Activated CD8-positive, alpha-beta memory T cell treated with anti-CD3 and anti-CD28 coated beads, Interleukin-2, amount 10 ng/mL, durations not matched to agents 7 days and 5 days (primary cell): ENCODE measurements around the gene SERPINA9. TPM values are rescaled to one million over a fixed set of nuclear protein-coding genes. Genes with fewer than 3 reads are reported as not detected.

Source experiments
- ATAC-seq: fragments of 150-1000 bp; cut with Tn5 transposase; one replicate; pipeline ENCODE4 v1.10.0; 2021; ENCODE audit warnings: moderate library complexity
- CTCF ChIA-PET: fragments of 350-600 bp; sonication (Branson Sonifier 250); formaldehyde crosslinking; loops from one replicate; lab custom pipeline; 2021; ENCODE audit warnings: antibody characterized with exemption; lab: Charles Lee
- DNase-seq: peaks from one replicate; pipeline ENCODE4 v3.0.0-alpha.2; 2020
- H3K27ac Mint-ChIP-seq: one replicate; pipeline ENCODE4 v1.8.0; 2021; ENCODE audit warnings: mild to moderate bottlenecking, mixed read lengths
- H3K27me3 Mint-ChIP-seq: one replicate; pipeline ENCODE4 v1.8.0; 2021; ENCODE audit warnings: mixed read lengths
- H3K36me3 Mint-ChIP-seq: one replicate; pipeline ENCODE4 v1.8.0; 2021; ENCODE audit warnings: mild to moderate bottlenecking, mixed read lengths
- H3K4me1 Mint-ChIP-seq: one replicate; pipeline ENCODE4 v1.8.0; 2021; ENCODE audit warnings: mixed read lengths
- H3K4me3 Mint-ChIP-seq: one replicate; pipeline ENCODE4 v1.8.0; 2021; ENCODE audit warnings: mild to moderate bottlenecking, moderate library complexity, mixed read lengths
- H3K9me3 Mint-ChIP-seq: one replicate; pipeline ENCODE4 v1.8.0; 2022; ENCODE audit warnings: low read depth, mixed read lengths
- total RNA-seq, 2 experiments: library from RNA; stranded (reverse); gene quantifications; one replicate each; pipeline ENCODE4 v1.2.3, GENCODE V29; 2021

SERPINA9 gene
- total RNA-seq, 2 experiments from 2014 or later = not detected

- Mint-ChIP-seq H3K27me3 (peaks cover 23% of the 10 kb centered on the region), H3K4me3 (no peak overlapping the region), H3K27ac (no peak overlapping the region), H3K9me3 (no peaks in the 10 kb centered on the region), H3K36me3 (peaks cover 1% of the 10 kb centered on the region), H3K4me1 (no peaks in the 10 kb centered on the region)
- no peak for ATAC-seq
- CTCF ChIA-PET = interaction anchor here (1.2 kb wide), 1 partner anchor 16 kb away, joined by 5 read pairs; no protein-coding TSS in a partner anchor
- DNase-seq = no peak
Measured at GRCh38 chr14:94449930-94450329, 26.1 kb downstream of the SERPINA9 start.

DNA sequence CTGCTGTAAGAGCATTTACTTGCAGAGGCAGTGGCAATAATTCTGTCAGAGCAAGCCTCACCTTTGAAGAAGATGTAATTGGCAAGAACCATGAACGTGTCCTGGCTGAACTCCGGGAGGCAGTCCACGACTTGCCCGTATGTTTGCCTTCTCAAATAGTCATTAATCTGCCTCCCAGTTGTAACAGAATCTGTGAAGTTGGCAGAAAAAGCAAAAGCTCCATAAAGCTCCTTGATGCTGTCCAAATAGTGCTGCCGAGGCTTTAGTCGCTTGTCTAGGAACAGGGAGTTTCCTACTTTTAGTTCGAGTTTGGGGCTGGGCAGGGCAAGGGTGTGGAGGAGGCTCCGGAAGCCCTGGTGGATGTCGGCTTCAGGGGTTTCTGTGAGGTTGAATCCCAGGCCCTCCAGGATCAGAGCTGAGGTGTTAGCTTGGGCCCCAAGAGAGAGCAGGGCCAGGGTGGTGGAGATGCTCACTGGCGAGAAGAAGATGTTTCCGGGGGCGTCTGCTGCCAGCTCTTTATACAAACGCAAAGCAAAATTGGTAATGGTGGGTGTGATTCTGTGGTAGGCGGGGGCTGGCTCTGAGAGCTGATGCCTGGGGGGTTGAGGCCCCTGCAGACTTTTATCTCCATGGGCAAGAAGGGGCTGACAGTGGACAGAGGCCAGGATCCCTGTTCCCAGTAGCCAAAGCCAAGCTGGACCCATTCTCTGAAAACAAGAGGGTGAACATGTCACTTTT, 27.8 kb downstream of the SERPINA9 start:
- no peak for DNase-seq
- no peaks in the 10 kb centered on the region for H3K4me1 Mint-ChIP-seq
- CTCF ChIA-PET = no interaction called here
- no peak overlapping the region for H3K27ac Mint-ChIP-seq
- no peaks in the 10 kb centered on the region for H3K9me3 Mint-ChIP-seq
- peaks cover 17% of the 10 kb centered on the region for H3K27me3 Mint-ChIP-seq
- no peak for ATAC-seq
- H3K4me3 Mint-ChIP-seq = no peak overlapping the region
- H3K36me3 Mint-ChIP-seq = no peaks in the 10 kb centered on the region

- Mint-ChIP-seq H3K4me3 (no peak overlapping the region), H3K4me1 (no peaks in the 10 kb centered on the region), H3K36me3 (no peaks in the 10 kb centered on the region), H3K27me3 (peaks cover 14% of the 10 kb centered on the region), H3K9me3 (no peaks in the 10 kb centered on the region), H3K27ac (no peak overlapping the region)
- ATAC-seq (no peak), DNase-seq (no peak)
- CTCF ChIA-PET = interaction anchor here (1.0 kb wide), 1 partner anchor 39 kb away, joined by 3 read pairs; no protein-coding TSS in a partner anchor
Measured at GRCh38 chr14:94447206-94447605, 28.8 kb downstream of the SERPINA9 start.

GRCh38 chr14:94446126-94446525, 29.9 kb downstream of the SERPINA9 start:
- H3K4me1 Mint-ChIP-seq = no peaks in the 10 kb centered on the region
- peaks cover 8% of the 10 kb centered on the region for H3K27me3 Mint-ChIP-seq
- H3K36me3 Mint-ChIP-seq = no peaks in the 10 kb centered on the region
- no peak for ATAC-seq
- H3K27ac Mint-ChIP-seq = no peak overlapping the region
- CTCF ChIA-PET = interaction anchor here (1.8 kb wide), 1 partner anchor 40 kb away, joined by 9 read pairs; no protein-coding TSS in a partner anchor
- H3K9me3 Mint-ChIP-seq = no peaks in the 10 kb centered on the region
- DNase-seq = no peak
- no peak overlapping the region for H3K4me3 Mint-ChIP-seq

DNA sequence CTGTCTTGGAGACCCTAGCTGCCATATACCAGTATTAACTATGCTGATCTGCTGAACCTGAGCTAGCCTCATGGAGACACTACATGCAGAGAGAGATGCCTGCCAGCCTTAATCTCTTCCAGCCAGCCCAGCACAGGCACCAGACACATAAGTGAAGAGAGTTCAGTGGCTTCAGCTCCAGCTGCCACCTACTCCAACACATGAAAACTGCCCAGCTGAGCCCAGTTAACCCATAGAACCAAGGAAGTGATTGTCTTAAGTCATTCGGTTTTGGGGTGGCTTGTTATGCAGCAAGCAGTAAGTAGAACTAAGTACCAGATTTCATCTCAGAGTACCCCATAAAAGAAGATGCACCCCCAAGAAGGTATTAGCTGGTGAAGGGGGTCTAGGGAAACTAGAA, 31.0 kb downstream of the SERPINA9 start:
- no peaks in the 10 kb centered on the region for H3K9me3 Mint-ChIP-seq
- no peaks in the 10 kb centered on the region for H3K4me1 Mint-ChIP-seq
- ATAC-seq = no peak
- H3K36me3 Mint-ChIP-seq = no peaks in the 10 kb centered on the region
- no peak for DNase-seq
- no peaks in the 10 kb centered on the region for H3K27me3 Mint-ChIP-seq
- CTCF ChIA-PET = interaction anchor here (1.8 kb wide), 1 partner anchor 41 kb away, joined by 9 read pairs; no protein-coding TSS in a partner anchor
- H3K27ac Mint-ChIP-seq = no peak overlapping the region
- no peak overlapping the region for H3K4me3 Mint-ChIP-seq

- Mint-ChIP-seq H3K27ac (no peak overlapping the region), H3K36me3 (no peaks in the 10 kb centered on the region), H3K4me1 (no peaks in the 10 kb centered on the region), H3K4me3 (no peak overlapping the region), H3K27me3 (no peaks in the 10 kb centered on the region), H3K9me3 (no peaks in the 10 kb centered on the region)
- CTCF ChIA-PET = no interaction called here
- ATAC-seq = no peak
- DNase-seq = no peak
Measured at GRCh38 chr14:94441531-94442205, 34.3 kb downstream of the SERPINA9 start.

DNA sequence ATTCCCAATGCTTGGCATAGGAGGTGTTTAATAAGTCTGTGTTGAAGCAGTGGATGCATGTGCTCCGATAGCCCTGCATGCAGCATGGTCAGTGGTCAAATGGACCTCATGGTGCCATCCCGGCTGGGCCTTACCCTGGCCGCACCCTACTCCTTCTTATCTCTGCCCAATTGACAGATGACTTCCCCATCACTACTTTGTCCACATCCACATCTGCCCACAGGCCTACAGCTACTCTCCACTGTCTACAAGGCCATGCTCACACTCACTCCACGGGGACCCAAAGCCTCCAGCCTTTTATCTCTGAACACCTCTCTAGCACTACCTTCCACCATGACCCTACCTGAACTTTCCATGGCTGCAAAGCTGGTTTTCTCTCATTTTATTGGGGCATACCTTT, 34.9 kb downstream of the SERPINA9 start:
- no peak overlapping the region for H3K27ac Mint-ChIP-seq
- no peaks in the 10 kb centered on the region for H3K27me3 Mint-ChIP-seq
- CTCF ChIA-PET = no interaction called here
- DNase-seq (no peak), ATAC-seq (no peak)
- H3K4me3 Mint-ChIP-seq = no peak overlapping the region
- no peaks in the 10 kb centered on the region for H3K9me3 Mint-ChIP-seq
- no peaks in the 10 kb centered on the region for H3K4me1 Mint-ChIP-seq
- H3K36me3 Mint-ChIP-seq = no peaks in the 10 kb centered on the region

DNA sequence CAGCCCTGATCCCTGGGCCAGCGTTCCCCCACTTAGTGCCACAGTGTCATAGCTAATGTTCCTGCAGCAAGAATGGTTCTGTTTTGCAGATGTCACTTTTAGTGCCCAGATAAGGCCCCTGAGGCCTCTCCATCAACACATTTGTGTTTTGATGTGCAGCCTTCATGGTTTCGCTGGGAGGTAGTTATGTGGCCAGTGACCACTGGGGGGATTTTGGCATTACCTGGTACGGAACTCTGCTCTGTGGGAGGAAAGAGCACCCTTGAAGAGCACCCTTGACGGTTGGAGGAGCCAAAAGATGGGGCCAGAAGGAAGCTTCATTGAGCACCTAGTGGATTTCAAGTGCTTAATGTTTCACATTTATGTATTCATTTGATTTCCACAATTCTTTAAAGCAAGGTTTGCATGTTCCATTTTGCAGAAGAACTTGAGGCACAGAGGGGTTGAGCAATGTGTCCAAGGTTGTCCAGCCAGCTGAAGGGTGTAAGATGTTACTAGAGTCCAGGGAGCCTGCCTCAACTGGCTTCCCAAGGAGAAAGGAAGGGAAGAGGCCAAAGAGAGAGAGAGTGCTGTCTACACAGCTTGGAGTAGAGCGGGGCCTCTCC, 36.4 kb downstream of the SERPINA9 start:
- ATAC-seq = no peak
- DNase-seq = no peak
- Mint-ChIP-seq H3K4me1 (no peaks in the 10 kb centered on the region), H3K27ac (no peak overlapping the region), H3K4me3 (no peak overlapping the region), H3K9me3 (no peaks in the 10 kb centered on the region), H3K36me3 (no peaks in the 10 kb centered on the region), H3K27me3 (no peaks in the 10 kb centered on the region)
- CTCF ChIA-PET = interaction anchor here (1.8 kb wide), 1 partner anchor 47 kb away, joined by 6 read pairs; no protein-coding TSS in a partner anchor

GRCh38 chr14:94428610-94429009, 47.4 kb downstream of the SERPINA9 start:
- Mint-ChIP-seq H3K27ac (no peak overlapping the region), H3K27me3 (peaks cover 23% of the 10 kb centered on the region), H3K36me3 (no peaks in the 10 kb centered on the region), H3K4me3 (no peak overlapping the region), H3K4me1 (no peaks in the 10 kb centered on the region), H3K9me3 (no peaks in the 10 kb centered on the region)
- DNase-seq (no peak), ATAC-seq (no peak)
- CTCF ChIA-PET = interaction anchor here (0.7 to 1.4 kb wide), 4 partner anchors 42 to 128 kb away, joined by 3 read pairs; no protein-coding TSS in a partner anchor

- no peak for DNase-seq
- Mint-ChIP-seq H3K4me1 (peaks cover 2% of the 10 kb centered on the region), H3K4me3 (no peak overlapping the region), H3K27me3 (peaks cover 24% of the 10 kb centered on the region), H3K36me3 (no peaks in the 10 kb centered on the region), H3K27ac (no peak overlapping the region), H3K9me3 (no peaks in the 10 kb centered on the region)
- CTCF ChIA-PET = interaction anchor here (3.0 kb wide), 1 partner anchor 59 kb away, joined by 7 read pairs; no protein-coding TSS in a partner anchor
- ATAC-seq = no peak
Measured at GRCh38 chr14:94427016-94427613, 48.9 kb downstream of the SERPINA9 start.

DNA sequence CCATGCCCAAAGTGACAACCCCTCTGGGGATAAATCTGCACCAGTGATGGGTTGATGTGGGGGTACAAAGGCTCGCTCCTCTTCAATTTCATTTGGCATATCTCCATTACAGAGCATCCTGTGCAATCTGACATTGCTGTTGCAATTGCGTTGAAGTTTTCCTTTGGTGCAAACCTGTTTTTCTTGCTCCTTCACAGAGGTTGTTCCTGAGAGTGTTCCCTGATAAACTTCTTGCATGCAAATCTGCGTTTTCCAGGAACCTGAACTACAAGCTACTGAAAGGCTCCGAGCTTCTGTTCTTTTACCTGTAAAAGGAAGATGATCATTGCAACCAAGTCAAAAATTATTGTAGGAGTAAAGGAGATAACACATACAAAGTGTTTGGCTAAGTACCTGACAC, 49.5 kb downstream of the SERPINA9 start:
- H3K27ac Mint-ChIP-seq = no peak overlapping the region
- no peak overlapping the region for H3K4me3 Mint-ChIP-seq
- peaks cover 2% of the 10 kb centered on the region for H3K4me1 Mint-ChIP-seq
- no peaks in the 10 kb centered on the region for H3K9me3 Mint-ChIP-seq
- H3K36me3 Mint-ChIP-seq = no peaks in the 10 kb centered on the region
- H3K27me3 Mint-ChIP-seq = peaks cover 22% of the 10 kb centered on the region
- CTCF ChIA-PET = interaction anchor here (3.0 kb wide), 1 partner anchor 60 kb away, joined by 7 read pairs; no protein-coding TSS in a partner anchor
- no peak for DNase-seq
- ATAC-seq = no peak

DNA sequence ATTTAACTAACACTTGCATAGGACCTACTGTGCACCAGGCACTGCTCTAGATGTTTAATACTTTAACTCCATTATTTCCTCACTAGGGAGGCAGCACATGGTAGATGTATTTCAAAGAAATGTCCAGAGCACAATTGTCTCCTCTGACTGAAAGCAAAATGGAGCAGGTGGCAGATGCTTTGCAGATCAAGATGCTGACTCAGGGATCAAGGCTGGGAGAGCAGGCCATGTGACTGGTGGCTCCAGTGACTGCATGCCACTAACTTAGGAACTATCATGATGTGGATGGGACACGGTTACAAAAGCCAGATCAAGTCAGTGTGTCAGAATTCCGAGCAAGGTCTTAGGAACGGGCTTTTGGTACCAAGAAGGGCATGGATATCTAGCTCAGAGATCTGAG, 51.6 kb downstream of the SERPINA9 start:
- H3K4me1 Mint-ChIP-seq = peaks cover 2% of the 10 kb centered on the region
- no peaks in the 10 kb centered on the region for H3K36me3 Mint-ChIP-seq
- no peak for DNase-seq
- H3K9me3 Mint-ChIP-seq = no peaks in the 10 kb centered on the region
- H3K27me3 Mint-ChIP-seq = peaks cover 26% of the 10 kb centered on the region
- no peak for ATAC-seq
- CTCF ChIA-PET = interaction anchor here (3.0 kb wide), 1 partner anchor 62 kb away, joined by 7 read pairs; no protein-coding TSS in a partner anchor
- H3K27ac Mint-ChIP-seq = no peak overlapping the region
- no peak overlapping the region for H3K4me3 Mint-ChIP-seq
